ENCODE results near the gene GDF2.
A peak's percentile ranks its signal among the peaks of the same experiment; 100 is the strongest.

GDF2 gene

GRCh38 chr10:47354165-47354564 lies 31.9 kb downstream of the GDF2 start:
- DNase-seq = no peak

DNA sequence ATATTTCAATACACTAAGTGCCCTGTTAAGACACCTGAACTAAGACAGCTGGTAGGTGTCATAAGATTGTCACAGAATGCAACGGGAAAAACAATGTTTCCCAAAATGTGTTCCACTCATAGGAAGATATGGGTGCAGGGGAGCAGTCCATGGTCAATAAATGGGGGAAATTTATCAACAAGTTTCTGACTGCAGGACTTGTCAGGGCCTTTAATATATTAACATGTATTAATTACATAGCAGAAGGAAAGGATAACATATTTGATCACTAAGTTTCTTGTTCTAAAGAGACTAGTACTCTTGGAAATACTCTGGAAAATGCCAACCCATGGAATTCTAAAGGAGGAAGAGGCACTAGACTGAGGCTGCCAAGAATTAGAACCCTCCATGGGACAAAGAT lies 32.6 kb downstream of the GDF2 start:
- DNase-seq = no peak

DNA sequence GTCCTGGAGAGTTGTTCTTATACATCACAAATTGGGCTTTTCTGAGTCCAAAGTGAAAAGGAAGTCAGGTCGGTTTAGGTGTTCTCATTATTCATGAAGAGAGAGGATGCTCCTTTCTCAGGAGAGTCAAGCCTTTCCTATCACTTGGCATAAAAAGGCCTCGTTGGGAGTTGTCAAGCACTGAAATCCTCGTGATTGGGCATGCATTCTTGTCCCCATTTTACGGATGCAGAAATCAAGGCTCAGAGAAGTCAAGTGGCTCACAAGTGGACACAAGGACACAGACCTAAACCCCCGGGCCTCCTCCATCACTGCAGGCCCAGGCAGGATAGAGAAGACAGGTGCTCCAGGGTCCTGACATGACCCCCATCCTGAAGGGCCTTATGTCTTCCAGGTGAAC lies 34.5 kb downstream of the GDF2 start:
- no peak for DNase-seq

DNA sequence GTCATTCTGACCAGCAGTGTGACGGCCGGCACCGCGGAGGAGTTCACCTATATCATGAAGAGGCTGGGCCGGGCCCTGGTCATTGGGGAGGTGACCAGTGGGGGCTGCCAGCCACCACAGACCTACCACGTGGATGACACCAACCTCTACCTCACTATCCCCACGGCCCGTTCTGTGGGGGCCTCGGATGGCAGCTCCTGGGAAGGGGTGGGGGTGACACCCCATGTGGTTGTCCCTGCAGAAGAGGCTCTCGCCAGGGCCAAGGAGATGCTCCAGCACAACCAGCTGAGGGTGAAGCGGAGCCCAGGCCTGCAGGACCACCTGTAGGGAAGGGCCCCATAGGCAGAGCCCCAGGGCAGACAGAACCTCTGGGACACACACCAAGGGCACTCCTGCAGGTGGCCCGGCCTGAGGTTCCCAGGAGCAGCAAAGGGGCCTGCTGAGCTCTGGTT lies 34.9 kb downstream of the GDF2 start:
- DNase-seq = no peak

DNA sequence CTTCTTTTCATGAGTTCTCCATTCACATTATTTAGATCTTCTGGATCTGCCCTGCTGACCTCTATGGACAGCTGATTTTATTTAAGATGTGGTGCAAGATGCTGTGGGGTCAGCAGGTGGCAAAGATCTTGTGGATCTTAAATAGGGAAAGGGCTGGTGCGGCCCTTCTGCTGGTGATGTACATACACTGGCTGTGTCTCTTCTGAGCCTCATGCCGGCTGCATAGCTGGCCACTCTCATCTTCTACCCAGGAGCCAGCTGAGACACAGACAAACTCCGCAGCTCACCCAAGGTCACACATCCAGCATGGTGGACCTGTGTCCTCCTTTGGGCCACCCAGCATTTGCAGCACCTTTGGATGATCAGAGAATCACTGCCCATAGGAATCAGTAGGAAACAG lies 35.7 kb downstream of the GDF2 start:
- no peak for DNase-seq

DNA sequence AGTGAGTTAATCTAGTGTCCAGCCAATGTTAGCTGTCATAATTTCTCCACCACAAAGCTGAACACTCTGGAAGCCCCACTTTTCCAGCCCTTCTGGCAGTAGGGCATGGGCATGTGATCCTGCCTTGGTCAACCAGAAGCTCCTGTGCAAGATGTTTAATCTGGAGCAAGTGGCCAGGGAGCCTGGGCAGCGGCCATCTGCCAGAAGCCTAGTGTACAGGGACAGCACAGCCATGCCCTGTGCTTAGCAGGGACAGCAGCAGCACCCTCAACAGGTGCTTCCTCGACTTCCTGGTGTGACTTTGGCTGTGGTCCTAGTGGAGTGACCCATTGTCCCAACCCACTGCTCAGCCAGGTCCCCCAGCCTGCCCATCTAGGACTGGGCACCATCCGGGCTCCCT lies 36.2 kb downstream of the GDF2 start:
- DNase-seq = no peak

DNA sequence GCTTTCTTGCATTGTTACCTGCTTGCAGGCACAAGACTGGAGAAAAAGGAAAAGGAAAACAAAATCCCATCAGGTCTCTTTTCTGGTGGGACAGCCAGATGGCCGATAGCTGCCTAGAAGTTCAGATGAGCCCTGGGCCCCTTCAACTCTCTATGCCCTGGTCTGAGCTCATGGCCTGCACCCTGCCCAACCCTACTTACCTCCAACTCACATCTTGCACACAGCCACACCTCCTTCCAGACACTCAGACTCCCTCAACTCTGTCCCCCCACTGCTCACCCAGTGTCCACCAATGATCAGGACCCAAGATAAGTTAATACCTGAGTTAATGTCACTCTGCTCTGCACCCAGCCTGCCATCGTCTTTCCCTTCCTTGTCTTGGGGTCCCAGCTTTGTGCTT lies 36.8 kb downstream of the GDF2 start:
- no peak for DNase-seq

GRCh38 chr10:47359626-47360418 lies 37.6 kb downstream of the GDF2 start:
- DNase-seq = no peak

DNA sequence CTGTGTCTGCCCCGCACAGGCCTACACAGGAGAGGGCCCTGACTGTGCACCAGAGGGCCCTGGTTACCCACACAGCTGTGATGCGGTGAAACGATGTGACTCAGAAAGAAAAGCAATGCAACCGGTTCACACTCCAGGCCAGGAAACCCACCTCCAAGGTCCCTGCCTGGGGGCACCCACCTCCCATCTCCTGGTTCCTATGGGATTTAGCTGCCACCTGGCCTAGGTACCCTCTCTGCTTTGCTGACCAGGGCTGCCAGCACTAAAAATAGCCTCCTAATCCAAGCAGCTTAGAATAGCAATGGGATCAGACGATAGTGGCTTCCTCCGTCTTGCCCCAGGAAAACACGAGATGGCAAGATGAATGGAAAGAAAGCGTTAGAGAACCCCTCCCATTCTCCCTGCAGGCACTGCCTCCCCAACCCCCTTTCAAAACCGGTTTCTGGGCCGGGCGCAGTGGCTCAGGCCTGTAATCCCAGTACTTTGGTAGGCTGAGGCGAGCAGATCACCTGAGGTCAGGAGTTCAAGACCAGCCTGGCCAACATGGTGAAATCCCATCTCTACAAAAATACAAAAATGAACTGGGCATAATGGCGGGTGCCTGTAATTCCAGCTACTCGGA lies 38.3 kb downstream of the GDF2 start:
- no peak for DNase-seq

DNA sequence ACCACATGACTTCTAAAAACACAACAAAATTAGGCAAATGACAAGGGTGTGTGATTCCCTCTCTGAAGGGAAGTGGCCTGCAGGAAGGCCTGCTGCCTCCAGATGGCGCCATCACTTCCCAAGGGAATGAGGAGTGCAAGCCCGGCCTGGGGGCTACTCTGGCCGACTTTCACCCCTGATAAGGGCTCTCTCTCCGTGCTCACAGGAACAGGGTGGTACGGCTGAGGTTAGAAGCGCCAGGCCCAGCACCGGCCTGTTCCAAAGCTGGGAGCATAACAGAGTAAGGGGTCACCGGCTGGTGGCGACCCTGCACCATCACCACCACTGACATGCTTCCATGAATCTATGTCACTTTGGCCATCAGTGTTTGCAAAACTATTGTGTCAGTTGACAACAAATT lies 39.0 kb downstream of the GDF2 start:
- DNase-seq = peak; percentile 39 to 45

- DNase-seq = no peak
Measured at GRCh38 chr10:47362199-47362598, 39.9 kb downstream of the GDF2 start.

DNA sequence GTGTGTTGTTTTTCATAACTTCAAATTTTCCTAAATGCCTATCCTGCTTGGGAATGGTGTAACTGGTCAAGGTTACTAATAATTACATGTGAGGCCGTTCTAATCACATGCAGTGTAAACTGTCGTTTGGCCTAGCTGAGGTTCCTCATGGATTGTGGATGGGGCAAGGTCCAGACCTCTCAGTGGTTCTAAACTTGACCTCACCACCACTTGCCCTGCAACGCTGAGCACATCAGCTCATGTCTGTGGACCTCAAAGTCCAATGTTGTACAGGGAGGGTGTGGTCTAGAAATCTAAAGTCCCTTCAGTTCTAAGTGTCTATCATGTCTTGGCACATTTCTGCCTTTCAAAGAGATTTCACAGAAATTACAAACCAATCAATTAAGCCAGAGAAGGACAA lies 41.5 kb downstream of the GDF2 start:
- DNase-seq = no peak

DNA sequence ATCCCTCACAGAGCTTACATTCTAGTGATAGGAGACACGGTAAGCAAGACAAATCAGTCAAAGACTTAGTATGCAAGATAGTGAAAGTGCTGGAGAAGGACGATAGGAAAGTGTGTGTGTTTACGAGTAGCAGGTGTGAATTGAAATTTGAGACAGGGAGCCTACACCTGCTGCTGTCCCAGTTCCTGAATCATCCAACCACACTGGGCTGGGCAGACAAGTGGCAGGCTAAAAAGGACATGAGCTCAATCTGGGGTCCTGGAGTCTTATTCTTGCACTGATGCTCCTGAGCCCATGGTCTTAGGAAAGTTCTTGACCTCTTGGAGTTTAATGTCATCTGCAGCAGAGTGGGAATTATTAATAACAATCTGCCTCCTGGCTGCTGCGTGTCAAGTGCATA lies 42.1 kb downstream of the GDF2 start:
- DNase-seq = no peak

GRCh38 chr10:47364911-47365310 lies 42.7 kb downstream of the GDF2 start:
- no peak for DNase-seq

GRCh38 chr10:47365431-47366180 lies 43.4 kb downstream of the GDF2 start:
- no peak for DNase-seq

DNA sequence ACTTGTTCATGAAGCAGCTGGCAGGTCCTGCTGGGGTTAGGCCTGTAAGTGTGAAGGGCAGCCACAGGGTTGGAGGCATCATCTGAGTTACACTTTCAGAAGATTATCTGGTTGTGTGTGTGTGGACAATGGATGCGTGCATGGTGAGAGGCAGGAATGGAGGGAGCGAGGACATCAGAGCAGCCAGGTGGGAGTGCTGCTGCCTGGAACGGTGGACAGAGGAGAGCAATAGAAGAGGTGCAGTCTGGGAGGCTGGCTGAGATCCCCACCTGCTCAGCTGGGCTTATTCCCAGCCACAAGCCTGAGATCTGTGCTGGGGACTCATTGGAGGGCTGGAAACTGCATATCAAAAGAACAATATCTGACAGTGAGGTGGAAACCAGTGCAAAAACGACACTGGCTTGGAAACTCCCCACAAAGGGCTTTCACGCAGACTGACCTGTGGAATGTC lies 44.0 kb downstream of the GDF2 start:
- DNase-seq = no peak

DNA sequence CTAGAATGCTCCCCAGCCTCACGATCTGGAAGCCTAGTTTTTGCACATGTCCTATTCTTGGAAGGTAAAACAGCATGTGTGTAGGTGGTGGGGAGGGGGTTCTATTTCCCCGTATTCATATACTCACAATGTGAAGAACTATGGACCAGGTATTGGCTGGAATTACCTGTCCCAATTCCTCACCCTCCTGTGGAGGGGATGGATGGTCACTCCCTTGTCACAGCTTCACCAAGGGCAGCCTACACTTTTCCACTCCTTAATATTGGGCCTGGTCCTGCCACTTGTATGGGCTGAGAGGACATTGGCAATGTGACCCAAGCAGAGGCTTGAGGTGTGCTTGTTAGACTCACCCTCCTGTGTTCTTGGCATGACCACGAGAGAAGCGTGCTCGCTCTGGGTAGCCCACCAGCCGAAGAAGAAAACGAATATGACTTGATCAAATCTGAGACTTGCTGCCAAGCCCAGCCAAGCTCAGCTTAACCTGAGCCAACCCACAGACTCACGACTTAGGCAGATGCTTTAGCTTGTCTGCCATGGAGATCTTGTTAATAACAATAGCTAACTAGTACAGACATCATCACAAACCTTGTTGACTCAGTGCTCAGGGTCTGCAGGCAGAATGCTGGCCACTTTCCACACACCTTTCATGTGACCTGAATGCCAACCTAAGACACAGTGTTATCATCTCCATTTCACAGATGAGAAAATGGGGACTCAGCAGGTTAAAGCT lies 44.6 kb downstream of the GDF2 start:
- no peak for DNase-seq

DNA sequence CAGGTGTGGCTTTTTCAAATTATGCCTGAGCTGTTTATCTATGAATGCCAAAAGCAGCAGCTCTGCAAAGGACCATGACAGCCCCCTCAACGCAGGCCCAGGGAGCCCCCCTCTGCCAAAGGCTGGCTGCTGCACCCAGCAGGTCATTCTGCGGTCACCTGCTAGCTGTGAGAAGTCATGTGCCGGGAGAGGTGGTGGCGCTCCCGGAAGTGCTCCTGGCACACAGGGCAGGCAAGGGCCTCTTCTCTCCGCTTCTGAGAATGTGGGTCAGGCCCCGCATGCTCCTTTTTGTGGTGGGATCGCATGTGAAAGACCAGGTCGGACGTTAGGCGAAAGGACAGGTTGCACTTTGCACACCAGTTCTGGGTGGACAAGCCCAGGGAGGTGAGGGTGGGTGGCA lies 45.4 kb downstream of the GDF2 start:
- DNase-seq = no peak

DNA sequence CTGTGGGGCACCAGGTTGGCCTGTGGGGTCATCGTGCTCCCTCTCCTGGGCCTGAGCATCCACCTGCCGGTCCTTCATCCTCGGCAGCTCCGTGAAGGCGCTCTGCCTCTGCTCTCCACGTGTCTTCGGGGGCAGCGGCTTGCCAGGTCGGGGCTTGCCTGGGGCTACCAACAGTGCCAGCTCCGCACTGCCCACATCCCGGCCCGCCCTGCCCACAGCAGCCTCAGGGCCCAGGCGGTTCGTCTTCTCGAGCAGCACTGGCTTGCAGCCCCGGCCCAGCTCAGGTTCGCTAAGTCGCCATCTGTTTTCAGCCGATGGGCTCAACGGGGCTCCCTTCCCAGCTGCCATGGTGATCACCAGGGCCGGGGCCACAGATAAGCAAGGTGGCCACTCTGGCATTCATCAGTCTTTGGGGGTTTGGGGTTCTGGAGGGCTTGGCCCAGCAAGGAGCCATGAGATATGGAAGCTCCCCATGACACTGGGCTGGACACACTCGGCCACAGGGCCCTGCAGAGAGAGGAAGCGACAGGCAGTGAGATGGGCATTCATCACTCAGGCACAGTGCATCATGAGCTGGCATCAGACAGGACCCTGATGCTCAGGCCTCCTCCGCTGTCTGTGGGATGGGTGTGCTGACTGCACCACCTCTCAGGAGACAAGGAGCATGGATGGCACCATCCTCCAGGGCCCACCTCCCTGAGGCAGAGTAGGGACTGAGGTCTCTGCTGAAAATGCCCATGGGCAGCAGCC lies 46.4 kb downstream of the GDF2 start:
- DNase-seq = no peak

DNA sequence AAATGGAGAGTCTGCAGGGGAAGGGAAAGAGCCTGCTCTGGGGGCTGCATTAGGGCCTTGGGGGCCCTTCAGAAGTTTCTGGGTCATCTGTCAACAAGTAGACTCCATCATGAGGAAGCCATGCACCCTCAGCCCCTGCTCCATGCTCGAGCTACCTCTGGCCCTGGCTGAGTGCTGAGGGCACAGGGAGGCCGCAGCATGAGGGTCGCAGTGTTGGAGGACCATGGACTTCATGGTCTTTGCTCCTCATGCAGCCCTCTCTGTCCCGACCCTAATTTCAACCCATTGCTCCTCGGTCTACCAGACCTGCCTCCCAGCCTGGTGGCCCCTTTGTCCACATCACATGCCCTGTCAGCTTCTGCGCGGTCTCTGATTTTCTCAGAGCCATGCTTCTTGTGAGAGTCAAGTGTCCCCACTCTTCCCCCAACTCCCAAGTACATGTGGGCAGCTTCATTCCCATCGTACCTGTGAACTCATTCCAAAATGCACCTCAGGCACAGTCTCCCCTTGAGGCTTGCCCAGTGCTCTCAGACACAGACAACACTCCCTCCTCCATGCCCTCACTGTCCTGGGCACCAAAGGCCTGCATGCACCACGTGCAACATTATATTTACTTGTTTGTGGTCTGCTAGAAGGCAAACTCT lies 47.1 kb downstream of the GDF2 start:
- no peak for DNase-seq

GRCh38 chr10:47370015-47370767 lies 47.9 kb downstream of the GDF2 start:
- no peak for DNase-seq
